Upper lobe of left lung (tissue), 6 donors: ENCODE results near the gene HIVEP3. TPM values are rescaled to one million over a fixed set of nuclear protein-coding genes. Genes with fewer than 3 reads are reported as not detected.

Experiments
- ATAC-seq, 2 donors: fragments of 200-7000 bp; cut with Tn5 transposase; one replicate each; pipeline ENCODE4 v1.9.1; 2022; ENCODE audit warnings: mild to moderate bottlenecking in 2 of 2, moderate library complexity in 2 of 2; ENCODE audit not compliant: low FRiP score in 2 of 2
- DNase-seq, 2 donors: peaks; one replicate each; pipeline ENCODE4 v3.0.0-alpha.2; 2019 to 2020
- H3K27ac ChIP-seq, 4 donors: fragments of 200-600 bp; sonication (generic); one replicate each; pipeline ENCODE4 v1.5.1; 2016 to 2019
- H3K27me3 ChIP-seq, 4 donors: fragments of 200-600 bp; sonication (generic); one replicate each; pipeline ENCODE4 v1.5.1; 2017 to 2019
- H3K36me3 ChIP-seq, 4 donors: fragments of 200-600 bp; sonication (generic); one replicate each; pipeline ENCODE4 v1.5.1; 2016 to 2019
- H3K4me1 ChIP-seq, 4 donors: fragments of 200-600 bp; sonication (generic); one replicate each; pipeline ENCODE4 v1.5.1; 2018 to 2019
- H3K4me3 ChIP-seq, 4 donors: fragments of 200-600 bp; sonication (generic); one replicate each; pipeline ENCODE4 v1.5.1; 2017 to 2019; ENCODE audit warnings: mild to moderate bottlenecking in 2 of 4, moderate library complexity in 1 of 4
- H3K9me3 ChIP-seq, 4 donors: fragments of 200-600 bp; sonication (generic); one replicate each; pipeline ENCODE4 v1.5.1; 2018 to 2019
- CTCF ChIP-seq, 6 experiments: fragments of 450-650 bp in 4 of 6; fragments of 200-600 bp in 2 of 6; sonication (generic) in 2 of 6; IDR thresholded peaks; one replicate each; pipeline ENCODE4 v1.5.1; 2016 to 2019; ENCODE audit warnings: antibody characterized with exemption in 6 of 6
- EP300 ChIP-seq, 4 donors: sonication (generic); formaldehyde crosslinking; IDR thresholded peaks; one replicate each; pipeline ENCODE4 v1.5.1; 2017; ENCODE audit warnings: antibody characterized with exemption in 4 of 4, control low read depth in 2 of 4
- POLR2A ChIP-seq, 4 donors: fragments of 450-650 bp; IDR thresholded peaks; one replicate each; pipeline ENCODE4 v1.5.1; 2016 to 2017; ENCODE audit warnings: antibody characterized with exemption in 4 of 4, mild to moderate bottlenecking in 2 of 4
- POLR2AphosphoS5 ChIP-seq, 2 donors: sonication (generic); formaldehyde crosslinking; IDR thresholded peaks; one replicate each; pipeline ENCODE4 v1.5.1; 2017; ENCODE audit warnings: antibody characterized with exemption in 2 of 2
- WGBS, 2 donors: methylation state at CpG; one replicate each; pipeline ENCODE4 v1.1.5; 2017 to 2018; 5-methylcytosine and 5-hydroxymethylcytosine counted together
- total RNA-seq, 6 donors: library from RNA; depleted of rRNA in 4 of 6; stranded (reverse); fragments of >200 nt in 4 of 6; gene quantifications; one replicate each; pipeline versions ENCODE4 v1.1.0 to v1.2.1, GENCODE V29; 2016 to 2021
- donor health status: DM: no; HTN: no; CAD: no; lungs with moderate emphysema.
- donor health status: DM: no; HTN: yes; CAD: no; lungs with severe emphysema.

HIVEP3 gene
- total RNA-seq, 6 donors from 2014 or later = 9.7 to 23.0 (median 11.6) TPM

GRCh38 chr1:41469706-41470105 is 449.0 kb downstream of the HIVEP3 start:
- peaks cover 7 to 10% (median 9%) of the 10 kb centered on the region in 4 donors for H3K4me1 ChIP-seq
- H3K4me3 ChIP-seq = no peak overlapping the region
- no peaks in the 10 kb centered on the region for H3K36me3 ChIP-seq
- no peak for DNase-seq
- no peaks in the 10 kb centered on the region for H3K27me3 ChIP-seq
- H3K27ac ChIP-seq = no peak overlapping the region
- H3K9me3 ChIP-seq = no peaks in the 10 kb centered on the region
- 61 to 65% methylated on average over 5 of the region's 5 CpGs for WGBS, 2 donors
- TF ChIP-seq POLR2A (IDR thresholded peaks at IDR 0.05) (no peak), EP300 (IDR thresholded peaks at IDR 0.05) (no peak), CTCF (IDR thresholded peaks at IDR 0.05) (no peak), POLR2AphosphoS5 (IDR thresholded peaks at IDR 0.05) (no peak)
- no peak for ATAC-seq

- Histone ChIP-seq H3K9me3 (no peaks in the 10 kb centered on the region), H3K4me1 (no peaks in the 10 kb centered on the region), H3K4me3 (no peak overlapping the region), H3K27me3 (no peaks in the 10 kb centered on the region), H3K27ac (no peak overlapping the region), H3K36me3 (no peaks in the 10 kb centered on the region)
- ATAC-seq (no peak), DNase-seq (no peak)
- TF ChIP-seq CTCF (IDR thresholded peaks at IDR 0.05) = no peak
- no peak for TF ChIP-seq EP300 (IDR thresholded peaks at IDR 0.05)
- no peak for TF ChIP-seq POLR2A (IDR thresholded peaks at IDR 0.05)
- no peak for TF ChIP-seq POLR2AphosphoS5 (IDR thresholded peaks at IDR 0.05)
- 75 to 78% methylated on average over 12 of the region's 12 CpGs for WGBS, 2 donors
These were observed 450.5 kb downstream of the HIVEP3 start for GRCh38 chr1:41468122-41468762.

- no peak for DNase-seq
- H3K27ac ChIP-seq = no peak overlapping the region
These were observed 451.0 kb downstream of the HIVEP3 start for GRCh38 chr1:41467673-41468072.

GRCh38 chr1:41466146-41466545 is 452.6 kb downstream of the HIVEP3 start:
- WGBS, 2 donors = 44 to 68% methylated on average over 3 to 5 of the region's 5 CpGs
- Histone ChIP-seq H3K36me3 (no peaks in the 10 kb centered on the region), H3K4me1 (no peaks in the 10 kb centered on the region), H3K4me3 (no peak overlapping the region), H3K27ac (no peak overlapping the region), H3K27me3 (no peaks in the 10 kb centered on the region), H3K9me3 (no peaks in the 10 kb centered on the region)
- no peak for TF ChIP-seq POLR2AphosphoS5 (IDR thresholded peaks at IDR 0.05)
- no peak for TF ChIP-seq POLR2A (IDR thresholded peaks at IDR 0.05)
- DNase-seq (peak in 1 of 2 donors; percentile 54), ATAC-seq (no peak)

More at GRCh38 chr1:41467673-41468072, 451.0 kb downstream of the HIVEP3 start:
- Histone ChIP-seq H3K27me3 (no peaks in the 10 kb centered on the region), H3K4me1 (no peaks in the 10 kb centered on the region), H3K36me3 (no peaks in the 10 kb centered on the region), H3K4me3 (no peak overlapping the region), H3K9me3 (no peaks in the 10 kb centered on the region)
- ATAC-seq = no peak
- 55 to 65% methylated on average over 4 of the region's 4 CpGs for WGBS, 2 donors
- TF ChIP-seq POLR2A (IDR thresholded peaks at IDR 0.05) (no peak), EP300 (IDR thresholded peaks at IDR 0.05) (no peak), CTCF (IDR thresholded peaks at IDR 0.05) (no peak), POLR2AphosphoS5 (IDR thresholded peaks at IDR 0.05) (no peak)

- H3K36me3 ChIP-seq = no peaks in the 10 kb centered on the region
- 96 to 100% methylated on average over 1 of the region's 1 CpG for whole genome bisulfite sequencing, 2 donors
- ATAC-seq = no peak
- TF ChIP-seq POLR2AphosphoS5 (IDR thresholded peaks at IDR 0.05) (no peak), CTCF (IDR thresholded peaks at IDR 0.05) (no peak), EP300 (IDR thresholded peaks at IDR 0.05) (no peak), POLR2A (IDR thresholded peaks at IDR 0.05) (no peak)
- H3K27me3 ChIP-seq = no peaks in the 10 kb centered on the region
- H3K4me1 ChIP-seq = no peaks in the 10 kb centered on the region
- no peak overlapping the region for H3K27ac ChIP-seq
- no peaks in the 10 kb centered on the region for H3K9me3 ChIP-seq
- DNase-seq = no peak
- H3K4me3 ChIP-seq = no peak overlapping the region
These were observed 453.0 kb downstream of the HIVEP3 start for GRCh38 chr1:41465741-41466140.
